ENCODE data around the gene DSTN.

GRCh38 chr20:17594443-17594842 lies 24.6 kb downstream of the DSTN start:
- TF ChIP-seq ARHGAP35 (IDR thresholded peaks at IDR 0.05; ENCODE audit: partially characterized antibody) (no peak), CHD2 (IDR thresholded peaks at IDR 0.05; ENCODE audit: low read depth, low read length) (no peak), ZNF263 (CRISPR knock-in tag; IDR thresholded peaks at IDR 0.05; ENCODE audit: borderline replicate concordance) (no peak), RBM14 (IDR thresholded peaks at IDR 0.05; ENCODE audit: borderline replicate concordance, insufficient read depth, low read depth, low read length) (no peak), EHMT2 (IDR thresholded peaks at IDR 0.05) (no peak), ZNF778 (CRISPR knock-in tag; IDR thresholded peaks at IDR 0.05) (no peak), CBX5 (IDR thresholded peaks at IDR 0.05; ENCODE audit: borderline replicate concordance, low read depth) (no peak), GATAD2A (IDR thresholded peaks at IDR 0.05) (no peak), HNRNPH1 (optimal IDR thresholded peaks at IDR 0.05; ENCODE audit: low read depth, low read length) (no peak), MYNN (IDR thresholded peaks at IDR 0.05) (no peak), MYNN (CRISPR knock-in tag; IDR thresholded peaks at IDR 0.05) (no peak)
